Keratinocyte (primary cell): ENCODE data around the gene CATSPER2. TPM values are rescaled to one million over a fixed set of nuclear protein-coding genes. Genes with fewer than 3 reads are reported as not detected.
"Not testable (repeated sequence)": the region's sequence is repeated elsewhere in the genome, so short reads cannot be mapped to it uniquely, and the experiment has no call there.

ENCODE experiments used
- DNase-seq: peaks from one replicate; pipeline ENCODE4 v3.0.0-alpha.2; 2011; ENCODE audit warnings: low read depth, missing footprints, low spot score
- FAIRE-seq: peaks from 2 replicates; lab custom pipeline; 2011; peaks lifted over from hg19 to GRCh38; lab: Jason Lieb, UNC
- H2AFZ ChIP-seq: 2 replicates; pipeline ENCODE4 v1.6.0; 2012; ENCODE audit warnings: low read length, control low read depth, inconsistent platforms; ENCODE audit not compliant: control insufficient read depth
- H3K27ac ChIP-seq: 2 replicates; pipeline ENCODE4 v1.5.1; 2011; ENCODE audit warnings: low read length; ENCODE audit not compliant: control insufficient read depth, insufficient read depth
- H3K27me3 ChIP-seq: 3 replicates; pipeline ENCODE4 v1.6.0; 2011; ENCODE audit warnings: low read length; ENCODE audit not compliant: control insufficient read depth, insufficient read depth; ENCODE audit errors: extremely low read depth
- H3K36me3 ChIP-seq, 2 experiments: 2 replicates in 1 of 2; 3 replicates in 1 of 2; pipeline ENCODE4 v1.5.1; 2011; ENCODE audit warnings: low read length in 2 of 2, mild to moderate bottlenecking in 1 of 2; ENCODE audit not compliant: control insufficient read depth in 2 of 2, insufficient read depth in 2 of 2; ENCODE audit errors: extremely low read depth in 1 of 2
- H3K4me1 ChIP-seq: 3 replicates; pipeline ENCODE4 v1.5.1; 2011; ENCODE audit warnings: low read length; ENCODE audit not compliant: control insufficient read depth, insufficient read depth; ENCODE audit errors: extremely low read depth
- H3K4me2 ChIP-seq: 3 replicates; pipeline ENCODE4 v1.6.0; 2011; ENCODE audit warnings: low read depth, low read length; ENCODE audit not compliant: control insufficient read depth, insufficient read depth; ENCODE audit errors: extremely low read depth
- H3K4me3 ChIP-seq, 3 experiments: fragments of 200-600 bp in 1 of 3; sonication (generic) in 1 of 3; 2 replicates in 2 of 3; 3 replicates in 1 of 3; pipeline ENCODE4 v1.5.1; 2011 to 2016; ENCODE audit warnings: low read length in 3 of 3, mild to moderate bottlenecking in 3 of 3, control low read depth in 2 of 3, inconsistent platforms in 1 of 3, low read depth in 1 of 3, mixed read lengths in 1 of 3, mixed run types in 1 of 3, moderate library complexity in 1 of 3; ENCODE audit not compliant: control insufficient read depth in 2 of 3, insufficient read depth in 2 of 3; ENCODE audit errors: extremely low read depth in 1 of 3
- H3K79me2 ChIP-seq: 2 replicates; pipeline ENCODE4 v1.6.0; 2012; ENCODE audit warnings: low read length; ENCODE audit not compliant: control insufficient read depth, insufficient read depth
- H3K9ac ChIP-seq: 3 replicates; pipeline ENCODE4 v1.6.0; 2011; ENCODE audit warnings: low read length; ENCODE audit not compliant: control insufficient read depth, insufficient read depth; ENCODE audit errors: extremely low read depth
- H3K9me1 ChIP-seq: 3 replicates; pipeline ENCODE4 v1.6.0; 2011; ENCODE audit warnings: low read length; ENCODE audit not compliant: control insufficient read depth, insufficient read depth; ENCODE audit errors: extremely low read depth
- H3K9me3 ChIP-seq: 2 replicates; pipeline ENCODE4 v1.5.1; 2012; ENCODE audit warnings: low read depth, low read length; ENCODE audit not compliant: control insufficient read depth
- H4K20me1 ChIP-seq: 3 replicates; pipeline ENCODE4 v1.6.0; 2011; ENCODE audit warnings: low read length; ENCODE audit not compliant: control insufficient read depth, insufficient read depth; ENCODE audit errors: extremely low read depth
- dilution Hi-C: fragments of 300-500 bp; cut with MboI; formaldehyde crosslinking; loops from one replicate; pipeline ENCODE4 v1.7.0; 2020; ENCODE audit warnings: low sequenced_read_pairs; ENCODE audit not compliant: extremely low pct_ligation_motif_present
- polyA plus RNA-seq, 5 experiments: library from polyadenylated mRNA; depleted of rRNA in 3 of 5; stranded (reverse) in 3 of 5; stranded (forward) in 1 of 5; unstranded in 1 of 5; fragments of >200 nt; gene quantifications; 1 replicate in 1 of 5; 2 replicates in 3 of 5; 3 replicates in 1 of 5; pipeline versions ENCODE4 v1.2.1 to v1.2.3, GENCODE V29; 2011 to 2012; ENCODE audit warnings: missing spikeins in 2 of 5, low read depth in 1 of 5, low replicate concordance in 1 of 5

CATSPER2 gene
- polyA plus RNA-seq, 1 donor (not counting 4 experiments of a cell fraction or from before 2014, with no cell fraction given), result 4.2 TPM

GRCh38 chr15:43689604-43690301 is 41.1 kb upstream of the CATSPER2 start:
- H3K4me3 ChIP-seq, H3K9me1 ChIP-seq, H3K27ac ChIP-seq, H3K79me2 ChIP-seq, H3K9ac ChIP-seq, H3K27me3 ChIP-seq, H2AFZ ChIP-seq, DNase-seq, H3K4me1 ChIP-seq, H3K4me2 ChIP-seq, dilution Hi-C loops, H4K20me1 ChIP-seq, H3K36me3 ChIP-seq, H3K9me3 ChIP-seq: not testable (repeated sequence)
- FAIRE-seq, result peak; percentile 73

- FAIRE-seq, H3K4me3 ChIP-seq, H4K20me1 ChIP-seq, H3K27me3 ChIP-seq, H3K36me3 ChIP-seq, H3K79me2 ChIP-seq, H2AFZ ChIP-seq, H3K9me3 ChIP-seq, dilution Hi-C loops, H3K4me1 ChIP-seq, H3K9me1 ChIP-seq, DNase-seq, H3K27ac ChIP-seq, H3K9ac ChIP-seq, H3K4me2 ChIP-seq: not testable (repeated sequence)
These were observed 25.5 kb upstream of the CATSPER2 start for GRCh38 chr15:43674175-43674574.

DNA sequence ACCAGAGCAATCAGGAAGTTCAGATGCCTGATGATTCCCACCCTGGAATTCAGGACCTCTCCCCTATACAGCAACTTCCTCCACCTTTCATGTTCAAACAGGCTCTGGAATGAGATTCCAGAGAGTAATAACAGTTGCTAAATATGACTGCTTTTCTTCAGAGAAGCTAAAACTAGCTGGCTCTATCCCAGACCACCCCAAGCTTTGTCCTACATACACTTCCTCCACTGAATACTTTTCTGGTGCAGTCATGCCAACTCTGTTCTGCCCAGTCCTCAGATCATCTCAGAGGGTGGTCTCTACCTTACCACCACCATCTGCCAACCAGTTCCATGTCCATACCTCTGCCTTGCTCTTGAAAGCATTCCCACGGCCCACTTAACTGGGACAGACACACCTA is 17.5 kb upstream of the CATSPER2 start:
- H3K27me3 ChIP-seq, H3K36me3 ChIP-seq, H2AFZ ChIP-seq, H3K9me1 ChIP-seq, H3K4me3 ChIP-seq, H3K9me3 ChIP-seq, H3K4me2 ChIP-seq, dilution Hi-C loops, H3K79me2 ChIP-seq, DNase-seq, H3K9ac ChIP-seq, H4K20me1 ChIP-seq, H3K4me1 ChIP-seq, H3K27ac ChIP-seq: not testable (repeated sequence)
- FAIRE-seq, result peak; percentile 84

- FAIRE-seq, H3K9me1 ChIP-seq, H3K79me2 ChIP-seq, H3K9me3 ChIP-seq, H3K4me2 ChIP-seq, H4K20me1 ChIP-seq, H3K36me3 ChIP-seq, H3K4me1 ChIP-seq, H3K9ac ChIP-seq, H2AFZ ChIP-seq, H3K27ac ChIP-seq, dilution Hi-C loops, H3K4me3 ChIP-seq, H3K27me3 ChIP-seq, DNase-seq: not testable (repeated sequence)
These were observed 14.7 kb upstream of the CATSPER2 start for GRCh38 chr15:43663333-43663732.

DNA sequence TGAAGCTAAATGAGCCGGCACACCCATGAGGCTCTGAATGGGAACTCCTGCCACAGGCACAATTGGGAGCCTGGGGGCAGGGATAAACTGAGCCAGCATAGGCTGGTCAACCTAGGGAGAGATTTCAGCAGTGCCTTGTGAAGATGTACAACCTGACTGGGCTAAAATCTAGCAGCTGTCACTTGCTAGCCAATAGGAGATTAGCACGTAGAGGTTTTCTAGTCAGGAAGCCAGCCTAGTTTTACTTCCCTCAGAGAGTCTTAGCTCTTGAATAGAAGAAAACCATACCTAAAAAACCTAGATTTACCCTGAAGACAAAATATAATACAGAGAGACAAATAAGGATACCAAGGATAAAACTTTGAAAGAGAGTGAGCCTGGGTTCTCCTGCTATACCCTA is 13.6 kb upstream of the CATSPER2 start:
- H3K9ac ChIP-seq, H3K4me1 ChIP-seq, H3K9me3 ChIP-seq, H3K27me3 ChIP-seq, H3K9me1 ChIP-seq, H3K79me2 ChIP-seq, DNase-seq, H3K27ac ChIP-seq, H3K36me3 ChIP-seq, dilution Hi-C loops, H4K20me1 ChIP-seq, H2AFZ ChIP-seq, H3K4me3 ChIP-seq, FAIRE-seq, H3K4me2 ChIP-seq: not testable (repeated sequence)
